Ishikawa (cell line): Measurements from ENCODE around the gene MARCKS.

Experiments used
- CEBPB ChIP-seq: IDR thresholded peaks from 2 replicates; pipeline ENCODE4 v1.6.1; 2012
- CREB1 ChIP-seq: IDR thresholded peaks from 2 replicates; pipeline ENCODE4 v1.6.1; 2012; ENCODE audit warnings: low read depth
- EGR1 ChIP-seq: IDR thresholded peaks from 2 replicates; pipeline ENCODE4 v1.6.1; 2012
- EP300 ChIP-seq: IDR thresholded peaks from 2 replicates; pipeline ENCODE4 v1.6.1; 2012; ENCODE audit warnings: borderline replicate concordance
- FOXM1 ChIP-seq: IDR thresholded peaks from 2 replicates; pipeline ENCODE4 v1.6.1; 2012; ENCODE audit warnings: low read depth, borderline replicate concordance
- MAX ChIP-seq: IDR thresholded peaks from 2 replicates; pipeline ENCODE4 v1.6.1; 2012
- NFIC ChIP-seq: IDR thresholded peaks from 2 replicates; pipeline ENCODE4 v1.6.1; 2012
- RAD21 ChIP-seq: IDR thresholded peaks from 2 replicates; pipeline ENCODE4 v1.6.1; 2012; ENCODE audit warnings: low read depth
- REST ChIP-seq: IDR thresholded peaks from 2 replicates; pipeline ENCODE4 v1.6.1; 2012; ENCODE audit warnings: low read depth, mild to moderate bottlenecking
- TAF1 ChIP-seq: IDR thresholded peaks from 2 replicates; pipeline ENCODE4 v1.6.1; 2012; ENCODE audit warnings: low read depth, mild to moderate bottlenecking
- TCF12 ChIP-seq: IDR thresholded peaks from 2 replicates; pipeline ENCODE4 v1.6.1; 2012; ENCODE audit warnings: low read depth
- TEAD4 ChIP-seq: IDR thresholded peaks from 2 replicates; pipeline ENCODE4 v1.6.1; 2012
- USF1 ChIP-seq: IDR thresholded peaks from 2 replicates; pipeline ENCODE4 v1.6.1; 2012
- YY1 ChIP-seq: IDR thresholded peaks from 2 replicates; pipeline ENCODE4 v1.6.1; 2012; ENCODE audit warnings: low read depth
- ZBTB7A ChIP-seq: IDR thresholded peaks from 2 replicates; pipeline ENCODE4 v1.6.1; 2012; ENCODE audit warnings: low read depth

MARCKS gene

GRCh38 chr6:113843500-113844073 is 13.6 kb upstream of the MARCKS start:
- TF ChIP-seq EP300 (no peak), EGR1 (no peak), NFIC (no peak), RAD21 (no peak), FOXM1 (no peak), TEAD4 (no peak), REST (no peak), ZBTB7A (no peak), MAX (no peak)

- TF ChIP-seq EGR1, result no peak
These were observed 10.6 kb upstream of the MARCKS start for GRCh38 chr6:113846577-113846976.

GRCh38 chr6:113847447-113847846 is 9.7 kb upstream of the MARCKS start:
- TF ChIP-seq YY1 (no peak), RAD21 (no peak)

GRCh38 chr6:113848280-113848679 is 8.9 kb upstream of the MARCKS start:
- TF ChIP-seq TEAD4 (no peak), CEBPB (no peak), MAX (no peak), YY1 (no peak), EP300 (no peak), CREB1 (no peak), RAD21 (no peak), FOXM1 (no peak), TCF12 (no peak), NFIC (no peak), REST (no peak), EGR1 (no peak), ZBTB7A (no peak), TAF1 (no peak), USF1 (no peak)

- TF ChIP-seq YY1 (no peak), TEAD4 (no peak), EGR1 (no peak), USF1 (no peak), REST (no peak), CREB1 (no peak), NFIC (no peak), EP300 (no peak), MAX (no peak), TCF12 (no peak), CEBPB (no peak), ZBTB7A (no peak), TAF1 (no peak), FOXM1 (no peak), RAD21 (no peak)
These were observed 8.3 kb upstream of the MARCKS start for GRCh38 chr6:113848811-113849210.
